NT2/D1 (cell line): Measurements from ENCODE around the gene OR12D2.
"Not testable (repeated sequence)": the region's sequence is repeated elsewhere in the genome, so short reads cannot be mapped to it uniquely, and the experiment has no call there.

Experiments
- DNase-seq: peaks from one replicate; pipeline ENCODE4 v3.0.0-alpha.2; 2011; ENCODE audit warnings: low read depth, low spot score
- H3K27me3 ChIP-seq: 2 replicates; pipeline ENCODE4 v1.6.0; 2011; ENCODE audit warnings: mild to moderate bottlenecking; ENCODE audit not compliant: insufficient read length, insufficient read depth
- H3K36me3 ChIP-seq: 2 replicates; pipeline ENCODE4 v1.6.1; 2011; ENCODE audit warnings: mild to moderate bottlenecking, low read length, mixed read lengths; ENCODE audit not compliant: insufficient read depth, insufficient read length
- H3K4me1 ChIP-seq: 2 replicates; pipeline ENCODE4 v1.5.1; 2011; ENCODE audit not compliant: insufficient read depth, insufficient read length
- H3K4me3 ChIP-seq: 2 replicates; pipeline ENCODE4 v1.5.1; 2011; ENCODE audit warnings: low read depth; ENCODE audit not compliant: insufficient read length
- H3K9ac ChIP-seq: 2 replicates; pipeline ENCODE4 v1.6.0; 2011; ENCODE audit warnings: low read depth; ENCODE audit not compliant: insufficient read length
- H3K9me3 ChIP-seq: 2 replicates; pipeline ENCODE4 v1.5.1; 2011; ENCODE audit warnings: mild to moderate bottlenecking, low read length; ENCODE audit not compliant: insufficient read depth
- SUZ12 ChIP-seq: IDR thresholded peaks from 2 replicates; pipeline ENCODE4 v1.6.1; 2011; ENCODE audit not compliant: insufficient read length, insufficient read depth; ENCODE audit errors: extremely low read depth
- YY1 ChIP-seq: IDR thresholded peaks from 2 replicates; pipeline ENCODE4 v1.6.1; 2011; ENCODE audit not compliant: insufficient read length, insufficient read depth
- ZNF274 ChIP-seq: IDR thresholded peaks from 2 replicates; pipeline ENCODE4 v1.6.1; 2011; ENCODE audit warnings: mild to moderate bottlenecking, low read depth, low read length

The OR12D2 gene

GRCh38 chr6:29439006-29439405, 43.6 kb downstream of the OR12D2 start, which contains the start of gene OR10C1:
OR10C1 (plus strand) TSS chr6:29439306; CDS start chr6:29440016, 710 bp downstream.
- Histone ChIP-seq H3K4me3 (no peak within 1 kb of the TSS), H3K27me3 (no peaks in the 10 kb centered on the region), H3K36me3 (no peaks in the 10 kb centered on the region), H3K9me3 (0 out of 2 replicates have a peak, but pooled peaks cover 5% of the 10 kb centered on the region), H3K4me1 (no peaks in the 10 kb centered on the region), H3K9ac (no peak within 1 kb of the TSS)
- no peak for TF ChIP-seq SUZ12
- no peak for TF ChIP-seq YY1
- TF ChIP-seq ZNF274: no peak
- no peak for DNase-seq

- no peak for DNase-seq
- H3K9ac ChIP-seq: no peak overlapping the region
- H3K4me3 ChIP-seq: no peak overlapping the region
- peaks cover 10% of the 10 kb centered on the region; the same call in 1 of the 2 replicates for H3K9me3 ChIP-seq
- no peaks in the 10 kb centered on the region for H3K27me3 ChIP-seq
- no peak for TF ChIP-seq SUZ12
- no peak for TF ChIP-seq ZNF274
- TF ChIP-seq YY1: no peak
- H3K4me1 ChIP-seq: no peaks in the 10 kb centered on the region
- H3K36me3 ChIP-seq: no peaks in the 10 kb centered on the region
These were observed 47.3 kb downstream of the OR12D2 start for GRCh38 chr6:29442719-29443118.

DNA sequence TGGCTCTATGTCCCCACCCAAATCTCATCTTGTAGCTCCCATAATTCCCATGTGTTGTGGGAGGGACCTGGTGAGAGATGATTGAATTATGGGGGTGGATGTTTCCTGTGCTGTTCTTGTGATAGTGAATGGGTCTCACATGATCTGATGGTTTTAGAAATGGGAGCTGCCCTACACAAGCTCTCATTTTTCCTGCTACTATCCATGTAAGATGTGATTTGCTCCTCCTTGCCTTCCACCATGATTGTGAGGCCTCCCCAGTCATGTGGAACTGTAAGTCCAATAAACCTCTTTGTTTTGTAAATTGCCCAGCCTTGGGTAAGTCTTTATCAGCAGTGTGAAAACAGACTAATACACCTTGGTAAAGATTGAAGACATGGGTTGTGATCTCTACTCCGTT, 48.6 kb downstream of the OR12D2 start:
- not testable (repeated sequence) for H3K36me3 ChIP-seq, H3K9ac ChIP-seq, H3K4me3 ChIP-seq, DNase-seq, H3K27me3 ChIP-seq, H3K9me3 ChIP-seq, H3K4me1 ChIP-seq
